GM12878 (cell line): ENCODE results near the gene ARHGAP22. TPM values are rescaled to one million over a fixed set of nuclear protein-coding genes. Genes with fewer than 3 reads are reported as not detected.

Experiments used
- ATF3 ChIP-seq: IDR thresholded peaks from 2 replicates; pipeline ENCODE4 v1.6.1; 2011; ENCODE audit warnings: low read depth, mild to moderate bottlenecking, low read length, moderate library complexity, borderline replicate concordance; ENCODE audit errors: extremely low read depth
- HDAC2 ChIP-seq: fragments of 200-600 bp; sonication (generic); IDR thresholded peaks from 2 replicates; pipeline ENCODE4 v1.6.1; 2017
- IRF4 ChIP-seq: IDR thresholded peaks from 2 replicates; pipeline ENCODE4 v1.6.1; 2011; ENCODE audit warnings: low read depth, low read length
- PBX3 ChIP-seq: IDR thresholded peaks from 2 replicates; pipeline ENCODE4 v1.6.1; 2011; ENCODE audit warnings: mild to moderate bottlenecking, low read depth, low read length, moderate library complexity; ENCODE audit not compliant: insufficient replicate concordance
- POLR2A ChIP-seq: IDR thresholded peaks from 2 replicates; pipeline ENCODE4 v1.6.1; 2011; ENCODE audit warnings: low read depth, mild to moderate bottlenecking, low read length
- RFX5 ChIP-seq: IDR thresholded peaks from 2 replicates; pipeline ENCODE4 v1.6.1; 2011; ENCODE audit warnings: low read depth, low read length, improper control_type of control experiment
- RUNX3 ChIP-seq: IDR thresholded peaks from 2 replicates; pipeline ENCODE4 v1.6.1; 2012; ENCODE audit warnings: low read length, inconsistent platforms
- SIX5 ChIP-seq: IDR thresholded peaks from 2 replicates; pipeline ENCODE4 v1.6.1; 2011; ENCODE audit warnings: mild to moderate bottlenecking, low read depth, low read length, moderate library complexity; ENCODE audit not compliant: severe bottlenecking
- SMARCA5 ChIP-seq: fragments of 450-650 bp; IDR thresholded peaks from 2 replicates; pipeline ENCODE4 v1.6.1; 2017; ENCODE audit warnings: mild to moderate bottlenecking
- STAT3 ChIP-seq: IDR thresholded peaks from 2 replicates; pipeline ENCODE4 v1.6.1; 2011; ENCODE audit warnings: low read depth, low read length, improper control_type of control experiment
- TBL1XR1 ChIP-seq: IDR thresholded peaks from 2 replicates; pipeline ENCODE4 v1.6.1; 2012; ENCODE audit warnings: low read depth, low read length, improper control_type of control experiment
- USF1 ChIP-seq: IDR thresholded peaks from 2 replicates; pipeline ENCODE4 v1.6.1; 2011; ENCODE audit warnings: borderline replicate concordance, low read depth, mild to moderate bottlenecking, moderate library complexity, mixed read lengths, low read length; ENCODE audit not compliant: insufficient read depth; ENCODE audit errors: extremely low read length
- polyA plus RNA-seq, 11 experiments: library from polyadenylated mRNA; depleted of rRNA in 4 of 11; unstranded in 6 of 11; stranded (reverse) in 5 of 11; fragments of >200 nt; fragmentation: Nextera tagmentation in 4 of 11; fragmentation: Illumina TruSeq in 1 of 11; extraction: Ambion mirVana in 4 of 11; extraction: Trizol in 1 of 11; gene quantifications; 1 replicate in 1 of 11; 2 replicates in 10 of 11; pipeline versions ENCODE4 v1.2.1 to v1.2.3, GENCODE V29; 2011 to 2016; ENCODE audit warnings: inconsistent platforms in 2 of 11, missing spikeins in 2 of 11, low read depth in 1 of 11
- total RNA-seq, 4 experiments: library from RNA; depleted of rRNA in 3 of 4; stranded (reverse); fragments of >200 nt in 3 of 4; fragmentation: Illumina TruSeq in 1 of 4; extraction: Trizol in 1 of 4; gene quantifications; 2 replicates each; pipeline versions ENCODE4 v1.2.1 to v1.2.3, GENCODE V29; 2013 to 2021

ARHGAP22 gene
- total and polyA plus RNA-seq, 10 of the 15 experiments (the other 5 are each of a cell fraction or from before 2014, with no cell fraction given): 0.07 to 0.61 (median 0.18) TPM; not detected in 5

GRCh38 chr10:48626986-48627731 is 22.3 kb upstream of the ARHGAP22 start (continued):
- TF ChIP-seq PBX3 (no peak), SIX5 (no peak), POLR2A (no peak), RFX5 (no peak), ATF3 (no peak), RUNX3 (no peak), HDAC2 (no peak), TBL1XR1 (no peak), USF1 (no peak), IRF4 (no peak), SMARCA5 (no peak), STAT3 (no peak)
